ENCODE data around the gene COL5A1.

- TF ChIP-seq CTCF (conservative IDR thresholded peaks at IDR 0.05; ENCODE audit: low read depth in 2 of 2) (no peak), EZH2phosphoT487 (IDR thresholded peaks at IDR 0.05; ENCODE audit: unreplicated experiment) (no peak), POLR2AphosphoS5 (IDR thresholded peaks at IDR 0.05; ENCODE audit: low read depth) (no peak), EZH2 (IDR thresholded peaks at IDR 0.05; ENCODE audit: low read depth, unreplicated experiment) (no peak), JUNB (IDR thresholded peaks at IDR 0.05; ENCODE audit: unreplicated experiment) (no peak), ETS1 (IDR thresholded peaks at IDR 0.05) (no peak), ZNF331 (CRISPR knock-in tag; IDR thresholded peaks at IDR 0.05; ENCODE audit: low read depth) (no peak)
- TF ChIP-seq, protein P1, sequence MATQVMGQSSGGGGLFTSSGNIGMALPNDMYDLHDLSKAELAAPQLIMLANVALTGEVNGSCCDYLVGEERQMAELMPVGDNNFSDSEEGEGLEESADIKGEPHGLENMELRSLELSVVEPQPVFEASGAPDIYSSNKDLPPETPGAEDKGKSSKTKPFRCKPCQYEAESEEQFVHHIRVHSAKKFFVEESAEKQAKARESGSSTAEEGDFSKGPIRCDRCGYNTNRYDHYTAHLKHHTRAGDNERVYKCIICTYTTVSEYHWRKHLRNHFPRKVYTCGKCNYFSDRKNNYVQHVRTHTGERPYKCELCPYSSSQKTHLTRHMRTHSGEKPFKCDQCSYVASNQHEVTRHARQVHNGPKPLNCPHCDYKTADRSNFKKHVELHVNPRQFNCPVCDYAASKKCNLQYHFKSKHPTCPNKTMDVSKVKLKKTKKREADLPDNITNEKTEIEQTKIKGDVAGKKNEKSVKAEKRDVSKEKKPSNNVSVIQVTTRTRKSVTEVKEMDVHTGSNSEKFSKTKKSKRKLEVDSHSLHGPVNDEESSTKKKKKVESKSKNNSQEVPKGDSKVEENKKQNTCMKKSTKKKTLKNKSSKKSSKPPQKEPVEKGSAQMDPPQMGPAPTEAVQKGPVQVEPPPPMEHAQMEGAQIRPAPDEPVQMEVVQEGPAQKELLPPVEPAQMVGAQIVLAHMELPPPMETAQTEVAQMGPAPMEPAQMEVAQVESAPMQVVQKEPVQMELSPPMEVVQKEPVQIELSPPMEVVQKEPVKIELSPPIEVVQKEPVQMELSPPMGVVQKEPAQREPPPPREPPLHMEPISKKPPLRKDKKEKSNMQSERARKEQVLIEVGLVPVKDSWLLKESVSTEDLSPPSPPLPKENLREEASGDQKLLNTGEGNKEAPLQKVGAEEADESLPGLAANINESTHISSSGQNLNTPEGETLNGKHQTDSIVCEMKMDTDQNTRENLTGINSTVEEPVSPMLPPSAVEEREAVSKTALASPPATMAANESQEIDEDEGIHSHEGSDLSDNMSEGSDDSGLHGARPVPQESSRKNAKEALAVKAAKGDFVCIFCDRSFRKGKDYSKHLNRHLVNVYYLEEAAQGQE (IDR thresholded peaks at IDR 0.05; ENCODE audit: unreplicated experiment) = no peak
These were observed 102.2 kb downstream of the COL5A1 start for GRCh38 chr9:134743853-134744252.

Data from GM23338 (cell line).